NCI-H146 treated with DMSO at 0.1 percent for 48 hours (cell line): ENCODE measurements around the gene CD79A.

Source experiments
- DNase-seq: peaks from one replicate; lab custom pipeline; 2025; ENCODE audit not compliant: unreplicated experiment; lab: John Stamatoyannopoulos, UW

Gene CD79A

GRCh38 chr19:41883463-41883820 lies 6.4 kb downstream of the CD79A start:
- no peak for DNase-seq

- DNase-seq: peak; percentile 96
Measured at GRCh38 chr19:41883821-41884733, 7.0 kb downstream of the CD79A start.

- DNase-seq: no peak
Measured at GRCh38 chr19:41886761-41887710, 10.0 kb downstream of the CD79A start.

- DNase-seq: no peak
Measured at GRCh38 chr19:41887711-41888382, 10.8 kb downstream of the CD79A start.

GRCh38 chr19:41888926-41889325 lies 11.8 kb downstream of the CD79A start:
- no peak for DNase-seq

- no peak for DNase-seq
Measured at GRCh38 chr19:41889896-41890295, 12.8 kb downstream of the CD79A start.

- DNase-seq: no peak
Measured at GRCh38 chr19:41890936-41891335, 13.9 kb downstream of the CD79A start.

GRCh38 chr19:41892173-41892902 lies 15.3 kb downstream of the CD79A start:
- no peak for DNase-seq

GRCh38 chr19:41893899-41894298 lies 16.8 kb downstream of the CD79A start:
- DNase-seq: no peak

- DNase-seq: no peak
Measured at GRCh38 chr19:41894350-41894749, 17.3 kb downstream of the CD79A start.

GRCh38 chr19:41895745-41896580 lies 18.9 kb downstream of the CD79A start:
- DNase-seq: no peak

- DNase-seq: no peak
Measured at GRCh38 chr19:41896581-41896942, 19.5 kb downstream of the CD79A start.

- no peak for DNase-seq
Measured at GRCh38 chr19:41897181-41897580, 20.1 kb downstream of the CD79A start.

GRCh38 chr19:41897820-41898219 lies 20.7 kb downstream of the CD79A start:
- no peak for DNase-seq

- no peak for DNase-seq
Measured at GRCh38 chr19:41898235-41898634, 21.2 kb downstream of the CD79A start.

GRCh38 chr19:41901707-41902360 lies 24.8 kb downstream of the CD79A start:
- DNase-seq: no peak

- DNase-seq: no peak
Measured at GRCh38 chr19:41902594-41902993, 25.5 kb downstream of the CD79A start.

- no peak for DNase-seq
Measured at GRCh38 chr19:41903193-41903953, 26.3 kb downstream of the CD79A start.
